ENCODE results near the gene SLF2. TPM values are rescaled to one million over a fixed set of nuclear protein-coding genes. Genes with fewer than 3 reads are reported as not detected.

Gene SLF2
- total and polyA plus RNA-seq, 2 donors, result 23.8 to 26.3 TPM

- DNase-seq (ENCODE audit: low read depth in 6 of 9, low spot score in 9 of 9), result no peak
- Histone ChIP-seq H3K4me3 (ENCODE audit: low read length in 2 of 2) (no peak overlapping the region), H3K27me3 (ENCODE audit: control insufficient read depth in 2 of 2, insufficient read depth in 1 of 2, low read length in 1 of 2) (peaks cover 0 to 3% of the 10 kb centered on the region in 2 donors), H3K36me3 (ENCODE audit: control insufficient read depth in 2 of 2, insufficient read depth in 2 of 2, low read length in 1 of 2) (peaks cover 2 to 12% of the 10 kb centered on the region in 2 donors), H3K27ac (ENCODE audit: low read depth in 1 of 2, low read length in 1 of 2) (no peak overlapping the region), H3K9me3 (ENCODE audit: control insufficient read depth in 2 of 2, insufficient read depth in 1 of 2, low read length in 1 of 2) (no peaks in the 10 kb centered on the region), H3K4me1 (ENCODE audit: control insufficient read depth in 2 of 2, insufficient read depth in 2 of 2, low read length in 2 of 2) (no peaks in the 10 kb centered on the region)
- 80% methylated on average over 11 of the region's 11 CpGs for WGBS
Measured at GRCh38 chr10:101007099-101007711, 94.4 kb downstream of the SLF2 start.

- WGBS, result 92% methylated on average over 13 of the region's 13 CpGs
- DNase-seq (ENCODE audit: low read depth in 6 of 9, low spot score in 9 of 9), result no peak
- H3K36me3 ChIP-seq (ENCODE audit: control insufficient read depth in 2 of 2, insufficient read depth in 2 of 2, low read length in 1 of 2), result peaks cover 0 to 12% of the 10 kb centered on the region in 2 donors
- H3K27me3 ChIP-seq (ENCODE audit: control insufficient read depth in 2 of 2, insufficient read depth in 1 of 2, low read length in 1 of 2), result peaks cover 0 to 3% of the 10 kb centered on the region in 2 donors
- H3K4me3 ChIP-seq (ENCODE audit: low read length in 2 of 2), result no peak overlapping the region
- no peaks in the 10 kb centered on the region for H3K9me3 ChIP-seq (ENCODE audit: control insufficient read depth in 2 of 2, insufficient read depth in 1 of 2, low read length in 1 of 2)
- H3K27ac ChIP-seq (ENCODE audit: low read depth in 1 of 2, low read length in 1 of 2), result no peak overlapping the region
- H3K4me1 ChIP-seq (ENCODE audit: control insufficient read depth in 2 of 2, insufficient read depth in 2 of 2, low read length in 2 of 2), result peaks cover 0 to 3% of the 10 kb centered on the region in 2 donors
Measured at GRCh38 chr10:101007915-101008822, 95.4 kb downstream of the SLF2 start.

GRCh38 chr10:101008823-101009423 is 96.2 kb downstream of the SLF2 start:
- Histone ChIP-seq H3K36me3 (ENCODE audit: control insufficient read depth in 2 of 2, insufficient read depth in 2 of 2, low read length in 1 of 2) (peaks cover 0 to 12% of the 10 kb centered on the region in 2 donors), H3K27ac (ENCODE audit: low read depth in 1 of 2, low read length in 1 of 2) (no peak overlapping the region), H3K4me1 (ENCODE audit: control insufficient read depth in 2 of 2, insufficient read depth in 2 of 2, low read length in 2 of 2) (peaks cover 0 to 8% of the 10 kb centered on the region in 2 donors), H3K9me3 (ENCODE audit: control insufficient read depth in 2 of 2, insufficient read depth in 1 of 2, low read length in 1 of 2) (no peaks in the 10 kb centered on the region), H3K4me3 (ENCODE audit: low read length in 2 of 2) (no peak overlapping the region), H3K27me3 (ENCODE audit: control insufficient read depth in 2 of 2, insufficient read depth in 1 of 2, low read length in 1 of 2) (peaks cover 0 to 3% of the 10 kb centered on the region in 2 donors)
- DNase-seq (ENCODE audit: low read depth in 6 of 9, low spot score in 9 of 9), result no peak
- WGBS, result 92% methylated on average over 6 of the region's 6 CpGs

- peaks cover 0 to 10% of the 10 kb centered on the region in 2 donors for H3K36me3 ChIP-seq (ENCODE audit: control insufficient read depth in 2 of 2, insufficient read depth in 2 of 2, low read length in 1 of 2)
- H3K27ac ChIP-seq (ENCODE audit: low read depth in 1 of 2, low read length in 1 of 2), result no peak overlapping the region
- WGBS, result 97% methylated on average over 22 of the region's 22 CpGs
- peaks cover 0 to 13% of the 10 kb centered on the region in 2 donors for H3K4me1 ChIP-seq (ENCODE audit: control insufficient read depth in 2 of 2, insufficient read depth in 2 of 2, low read length in 2 of 2)
- H3K9me3 ChIP-seq (ENCODE audit: control insufficient read depth in 2 of 2, insufficient read depth in 1 of 2, low read length in 1 of 2), result no peaks in the 10 kb centered on the region
- H3K4me3 ChIP-seq (ENCODE audit: low read length in 2 of 2), result no peak overlapping the region
- DNase-seq (ENCODE audit: low read depth in 6 of 9, low spot score in 9 of 9), result no peak
- peaks cover 0 to 14% of the 10 kb centered on the region in 2 donors for H3K27me3 ChIP-seq (ENCODE audit: control insufficient read depth in 2 of 2, insufficient read depth in 1 of 2, low read length in 1 of 2)
Measured at GRCh38 chr10:101010329-101010728, 97.6 kb downstream of the SLF2 start.

- H3K27ac ChIP-seq (ENCODE audit: low read depth in 1 of 2, low read length in 1 of 2), result no peak overlapping the region
- H3K27me3 ChIP-seq (ENCODE audit: control insufficient read depth in 2 of 2, insufficient read depth in 1 of 2, low read length in 1 of 2), result peaks cover 0 to 28% of the 10 kb centered on the region in 2 donors
- peaks cover 0 to 3% of the 10 kb centered on the region in 2 donors for H3K36me3 ChIP-seq (ENCODE audit: control insufficient read depth in 2 of 2, insufficient read depth in 2 of 2, low read length in 1 of 2)
- DNase-seq (ENCODE audit: low read depth in 6 of 9, low spot score in 9 of 9), result no peak
- H3K9me3 ChIP-seq (ENCODE audit: control insufficient read depth in 2 of 2, insufficient read depth in 1 of 2, low read length in 1 of 2), result no peaks in the 10 kb centered on the region
- 87% methylated on average over 22 of the region's 22 CpGs for WGBS
- no peak overlapping the region for H3K4me3 ChIP-seq (ENCODE audit: low read length in 2 of 2)
- peaks cover 0 to 13% of the 10 kb centered on the region in 2 donors for H3K4me1 ChIP-seq (ENCODE audit: control insufficient read depth in 2 of 2, insufficient read depth in 2 of 2, low read length in 2 of 2)
Measured at GRCh38 chr10:101011517-101012423, 99.0 kb downstream of the SLF2 start.

GRCh38 chr10:101012525-101013364 is 100.0 kb downstream of the SLF2 start:
- 28% methylated on average over 14 of the region's 14 CpGs for WGBS
- peak in 6 of 9 donors; percentile 21 to 82 (median 63) for DNase-seq (ENCODE audit: low read depth in 6 of 9, low spot score in 9 of 9)
- peaks cover 0 to 13% of the 10 kb centered on the region in 2 donors for H3K4me1 ChIP-seq (ENCODE audit: control insufficient read depth in 2 of 2, insufficient read depth in 2 of 2, low read length in 2 of 2)

GRCh38 chr10:101013365-101013825 is 100.6 kb downstream of the SLF2 start:
- H3K27me3 ChIP-seq (ENCODE audit: control insufficient read depth in 2 of 2, insufficient read depth in 1 of 2, low read length in 1 of 2), result peaks cover 10 to 44% of the 10 kb centered on the region in 2 donors
- H3K4me1 ChIP-seq (ENCODE audit: control insufficient read depth in 2 of 2, insufficient read depth in 2 of 2, low read length in 2 of 2), result peaks cover 0 to 13% of the 10 kb centered on the region in 2 donors
- H3K4me3 ChIP-seq (ENCODE audit: low read length in 2 of 2), result no peak overlapping the region
- no peak overlapping the region for H3K27ac ChIP-seq (ENCODE audit: low read depth in 1 of 2, low read length in 1 of 2)
- no peaks in the 10 kb centered on the region for H3K9me3 ChIP-seq (ENCODE audit: control insufficient read depth in 2 of 2, insufficient read depth in 1 of 2, low read length in 1 of 2)
- WGBS, result 68% methylated on average over 9 of the region's 9 CpGs
- H3K36me3 ChIP-seq (ENCODE audit: control insufficient read depth in 2 of 2, insufficient read depth in 2 of 2, low read length in 1 of 2), result no peaks in the 10 kb centered on the region
- DNase-seq (ENCODE audit: low read depth in 6 of 9, low spot score in 9 of 9), result no peak

More at GRCh38 chr10:101012525-101013364, 100.0 kb downstream of the SLF2 start:
- H3K9me3 ChIP-seq (ENCODE audit: control insufficient read depth in 2 of 2, insufficient read depth in 1 of 2, low read length in 1 of 2), result no peaks in the 10 kb centered on the region
- no peak overlapping the region for H3K27ac ChIP-seq (ENCODE audit: low read depth in 1 of 2, low read length in 1 of 2)
- H3K27me3 ChIP-seq (ENCODE audit: control insufficient read depth in 2 of 2, insufficient read depth in 1 of 2, low read length in 1 of 2), result peaks cover 4 to 37% of the 10 kb centered on the region in 2 donors
- no peak overlapping the region for H3K4me3 ChIP-seq (ENCODE audit: low read length in 2 of 2)
- H3K36me3 ChIP-seq (ENCODE audit: control insufficient read depth in 2 of 2, insufficient read depth in 2 of 2, low read length in 1 of 2), result no peaks in the 10 kb centered on the region
